Hepatocyte (in vitro differentiated cells): ENCODE results near the gene DEGS2. TPM values are rescaled to one million over a fixed set of nuclear protein-coding genes. Genes with fewer than 3 reads are reported as not detected.

ENCODE experiments used
- DNase-seq: peaks from one replicate; pipeline ENCODE4 v3.0.0-alpha.2; 2016; ENCODE audit warnings: low spot score
- H2AFZ ChIP-seq: fragments of 200-600 bp; sonication (generic); 2 replicates; pipeline ENCODE4 v1.6.0; 2016; ENCODE audit warnings: antibody characterized with exemption, mild to moderate bottlenecking
- H3K27ac ChIP-seq: fragments of 200-600 bp; sonication (generic); 2 replicates; pipeline ENCODE4 v1.5.1; 2016; ENCODE audit warnings: mild to moderate bottlenecking
- H3K27me3 ChIP-seq: fragments of 200-600 bp; sonication (generic); 2 replicates; pipeline ENCODE4 v1.6.1; 2016
- H3K36me3 ChIP-seq: fragments of 200-600 bp; sonication (generic); replicated peaks from 2 replicates; pipeline ENCODE4 v1.5.1; 2016; ENCODE audit warnings: low read depth; ENCODE audit not compliant: insufficient read depth
- H3K4me1 ChIP-seq: fragments of 200-600 bp; sonication (generic); 2 replicates; pipeline ENCODE4 v1.5.1; 2016; ENCODE audit warnings: mild to moderate bottlenecking, moderate library complexity; ENCODE audit not compliant: insufficient read depth
- H3K4me2 ChIP-seq: fragments of 200-600 bp; sonication (generic); 2 replicates; pipeline ENCODE4 v1.6.0; 2016
- H3K4me3 ChIP-seq: fragments of 200-600 bp; sonication (generic); 2 replicates; pipeline ENCODE4 v1.5.1; 2016; ENCODE audit warnings: mild to moderate bottlenecking
- H3K79me2 ChIP-seq: fragments of 200-600 bp; sonication (generic); 2 replicates; pipeline ENCODE4 v1.6.0; 2017; ENCODE audit warnings: mild to moderate bottlenecking
- H3K9me2 ChIP-seq: fragments of 200-600 bp; sonication (generic); replicated peaks from 2 replicates; pipeline ENCODE4 v1.6.0; 2017; ENCODE audit warnings: mild to moderate bottlenecking; ENCODE audit not compliant: insufficient read depth
- H3K9me3 ChIP-seq: fragments of 200-600 bp; sonication (generic); 2 replicates; pipeline ENCODE4 v1.5.1; 2016; ENCODE audit warnings: low read depth, mild to moderate bottlenecking
- H4K20me1 ChIP-seq: fragments of 200-600 bp; sonication (generic); 2 replicates; pipeline ENCODE4 v1.6.0; 2016; ENCODE audit warnings: mild to moderate bottlenecking; ENCODE audit not compliant: insufficient read depth, poor library complexity, severe bottlenecking
- EZH2 ChIP-seq: fragments of 200-600 bp; sonication (generic); IDR thresholded peaks from 2 replicates; pipeline ENCODE4 v1.6.1; 2016; ENCODE audit warnings: antibody characterized with exemption, mild to moderate bottlenecking, borderline replicate concordance
- EZH2phosphoT487 ChIP-seq: fragments of 200-600 bp; sonication (generic); IDR thresholded peaks from one replicate; pipeline ENCODE4 v1.6.1; 2018; ENCODE audit warnings: antibody characterized with exemption, mild to moderate bottlenecking, low read depth, moderate library complexity; ENCODE audit not compliant: unreplicated experiment, severe bottlenecking
- WGBS: methylation state at CpG from one replicate; pipeline ENCODE4 v1.1.6; 2016; ENCODE audit warnings: low lambda C conversion rate; ENCODE audit errors: missing lambda C conversion rate; 5-methylcytosine and 5-hydroxymethylcytosine counted together
- polyA plus RNA-seq: library from polyadenylated mRNA; unstranded; fragments of >200 nt; fragmentation: Nextera tagmentation; extraction: Ambion mirVana; gene quantifications from 2 replicates; pipeline ENCODE4 v1.2.1, GENCODE V29; 2016
- total RNA-seq: library from RNA; depleted of rRNA; stranded (reverse); fragments of >200 nt; gene quantifications from 2 replicates; pipeline ENCODE4 v1.2.3, GENCODE V29; 2014
- TF ChIP-seq, protein P1 (sequence below): fragments of 200-600 bp; sonication (generic); IDR thresholded peaks from 2 replicates; pipeline ENCODE4 v1.5.1; 2016; ENCODE audit warnings: antibody characterized with exemption, mild to moderate bottlenecking; ENCODE audit not compliant: poor library complexity

The DEGS2 gene
- total and polyA plus RNA-seq, 2 experiments from 2014 or later: 5.3 to 7.7 TPM

DNA sequence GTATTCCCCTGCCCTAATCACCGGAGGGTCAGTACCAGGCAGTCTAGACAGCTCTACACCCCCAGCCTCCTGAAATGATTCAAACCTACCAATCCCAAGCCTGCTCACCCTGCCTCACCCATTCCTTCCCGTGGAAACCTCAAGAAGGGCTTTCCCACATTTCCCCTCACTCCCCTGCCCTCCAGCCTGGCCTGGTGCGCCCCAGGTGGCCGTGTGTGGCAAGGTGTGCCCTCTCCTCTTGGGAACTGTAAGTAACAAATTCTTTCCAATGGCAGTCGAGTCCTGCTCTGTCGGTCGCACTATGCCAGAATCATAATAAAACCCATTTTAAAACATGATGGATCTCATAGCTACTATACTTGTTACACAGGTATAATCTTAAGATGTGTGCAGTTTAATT lies 13.9 kb upstream of the DEGS2 start:
- no peak for TF ChIP-seq EZH2
- TF ChIP-seq EZH2phosphoT487: no peak
- TF ChIP-seq, protein P1, sequence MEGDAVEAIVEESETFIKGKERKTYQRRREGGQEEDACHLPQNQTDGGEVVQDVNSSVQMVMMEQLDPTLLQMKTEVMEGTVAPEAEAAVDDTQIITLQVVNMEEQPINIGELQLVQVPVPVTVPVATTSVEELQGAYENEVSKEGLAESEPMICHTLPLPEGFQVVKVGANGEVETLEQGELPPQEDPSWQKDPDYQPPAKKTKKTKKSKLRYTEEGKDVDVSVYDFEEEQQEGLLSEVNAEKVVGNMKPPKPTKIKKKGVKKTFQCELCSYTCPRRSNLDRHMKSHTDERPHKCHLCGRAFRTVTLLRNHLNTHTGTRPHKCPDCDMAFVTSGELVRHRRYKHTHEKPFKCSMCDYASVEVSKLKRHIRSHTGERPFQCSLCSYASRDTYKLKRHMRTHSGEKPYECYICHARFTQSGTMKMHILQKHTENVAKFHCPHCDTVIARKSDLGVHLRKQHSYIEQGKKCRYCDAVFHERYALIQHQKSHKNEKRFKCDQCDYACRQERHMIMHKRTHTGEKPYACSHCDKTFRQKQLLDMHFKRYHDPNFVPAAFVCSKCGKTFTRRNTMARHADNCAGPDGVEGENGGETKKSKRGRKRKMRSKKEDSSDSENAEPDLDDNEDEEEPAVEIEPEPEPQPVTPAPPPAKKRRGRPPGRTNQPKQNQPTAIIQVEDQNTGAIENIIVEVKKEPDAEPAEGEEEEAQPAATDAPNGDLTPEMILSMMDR: no peak
- Histone ChIP-seq H3K27me3 (no peaks in the 10 kb centered on the region), H3K79me2 (no peaks in the 10 kb centered on the region), H2AFZ (no peak overlapping the region), H3K9me3 (no peaks in the 10 kb centered on the region), H3K36me3 (no peaks in the 10 kb centered on the region), H3K9me2 (no peaks in the 10 kb centered on the region), H3K4me1 (no peaks in the 10 kb centered on the region), H4K20me1 (no peaks in the 10 kb centered on the region), H3K4me2 (no peak overlapping the region), H3K4me3 (no peak overlapping the region), H3K27ac (no peak overlapping the region)
- 76% methylated on average over 7 of the region's 7 CpGs for WGBS
- no peak for DNase-seq

DNA sequence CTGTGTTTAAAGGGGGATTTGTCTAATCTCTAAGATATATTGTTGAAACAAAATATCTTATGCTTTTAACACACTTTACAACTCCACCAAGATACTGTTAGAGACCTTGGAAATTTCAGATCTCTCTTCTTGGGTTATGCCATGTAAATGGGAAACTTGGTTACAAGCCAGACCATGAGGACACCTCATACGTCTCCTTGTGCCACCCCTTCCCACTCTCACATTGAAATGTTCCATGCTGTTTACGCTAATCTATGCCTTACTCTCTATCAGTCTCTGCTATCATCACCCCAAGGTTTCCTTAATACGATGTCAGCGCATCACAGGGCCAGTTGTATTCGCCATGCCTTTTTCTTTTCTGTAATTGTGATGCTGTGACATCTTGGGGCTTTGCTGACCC lies 13.4 kb upstream of the DEGS2 start:
- H3K27me3 ChIP-seq: no peaks in the 10 kb centered on the region
- no peak for DNase-seq
- H3K79me2 ChIP-seq: no peaks in the 10 kb centered on the region
- no peak overlapping the region for H3K4me2 ChIP-seq
- no peaks in the 10 kb centered on the region for H3K36me3 ChIP-seq
- H3K27ac ChIP-seq: no peak overlapping the region
- TF ChIP-seq EZH2phosphoT487 (no peak), EZH2 (no peak)
- TF ChIP-seq, protein P1: no peak
- WGBS: 86% methylated on average over 5 of the region's 5 CpGs
- no peaks in the 10 kb centered on the region for H4K20me1 ChIP-seq
- no peak overlapping the region for H3K4me3 ChIP-seq
- no peaks in the 10 kb centered on the region for H3K9me3 ChIP-seq
- H3K9me2 ChIP-seq: no peaks in the 10 kb centered on the region
- H2AFZ ChIP-seq: no peak overlapping the region
- H3K4me1 ChIP-seq: no peaks in the 10 kb centered on the region

DNA sequence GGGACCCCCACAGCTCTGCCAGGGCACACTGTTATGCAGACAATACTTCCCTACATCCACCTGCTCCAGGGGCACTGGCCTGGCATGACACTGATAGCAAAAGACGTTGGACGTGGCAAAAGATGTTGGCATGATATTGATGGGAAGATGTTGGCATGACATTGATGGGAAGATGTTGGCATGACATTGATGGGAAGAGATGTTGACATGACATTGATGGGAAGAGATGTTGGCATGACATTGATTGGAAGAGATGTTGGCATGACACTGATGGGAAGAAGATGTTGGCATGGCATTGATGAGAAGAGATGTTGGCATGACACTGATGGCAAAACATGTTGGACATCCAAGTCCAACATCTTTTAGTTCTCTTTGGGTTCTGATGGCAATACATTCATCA lies 11.4 kb upstream of the DEGS2 start:
- Histone ChIP-seq H3K27ac (no peak overlapping the region), H4K20me1 (no peaks in the 10 kb centered on the region), H3K36me3 (no peaks in the 10 kb centered on the region), H3K9me2 (no peaks in the 10 kb centered on the region), H3K9me3 (no peaks in the 10 kb centered on the region), H3K4me2 (no peak overlapping the region), H2AFZ (no peak overlapping the region), H3K79me2 (no peaks in the 10 kb centered on the region), H3K4me3 (no peak overlapping the region), H3K4me1 (no peaks in the 10 kb centered on the region), H3K27me3 (no peaks in the 10 kb centered on the region)
- WGBS: 96% methylated on average over 2 of the region's 2 CpGs
- DNase-seq: no peak
- TF ChIP-seq, protein P1: no peak
- TF ChIP-seq EZH2 (no peak), EZH2phosphoT487 (no peak)

DNA sequence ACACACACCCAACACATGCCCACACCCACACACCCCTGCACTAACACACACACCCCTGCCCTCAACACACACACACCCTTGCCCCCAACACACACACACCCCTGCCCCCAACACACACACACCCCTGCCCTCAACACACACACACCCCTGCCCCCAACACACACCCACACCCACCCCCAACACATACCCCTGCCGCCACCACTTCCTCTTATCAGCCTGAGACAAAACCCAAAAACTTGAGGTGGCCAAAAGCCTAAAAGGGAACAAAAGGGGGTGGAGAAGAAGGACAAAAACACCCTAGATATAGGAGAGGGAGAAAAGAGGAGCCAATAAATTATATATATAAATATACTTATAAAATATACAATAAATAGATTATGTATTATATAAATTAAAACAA lies 9.1 kb upstream of the DEGS2 start:
- no peak for TF ChIP-seq EZH2
- TF ChIP-seq, protein P1: no peak
- no peak for TF ChIP-seq EZH2phosphoT487
- no peaks in the 10 kb centered on the region for H3K27me3 ChIP-seq
- no peaks in the 10 kb centered on the region for H3K79me2 ChIP-seq
- no peak overlapping the region for H3K4me3 ChIP-seq
- WGBS: 89% methylated on average over 1 of the region's 1 CpG
- H4K20me1 ChIP-seq: no peaks in the 10 kb centered on the region
- H3K9me3 ChIP-seq: no peaks in the 10 kb centered on the region
- no peaks in the 10 kb centered on the region for H3K4me1 ChIP-seq
- H3K27ac ChIP-seq: no peak overlapping the region
- H3K36me3 ChIP-seq: no peaks in the 10 kb centered on the region
- DNase-seq: no peak
- H3K9me2 ChIP-seq: no peaks in the 10 kb centered on the region
- no peak overlapping the region for H2AFZ ChIP-seq
- H3K4me2 ChIP-seq: no peak overlapping the region
